ENCODE measurements around the gene CCL27. TPM values are rescaled to one million over a fixed set of nuclear protein-coding genes. Genes with fewer than 3 reads are reported as not detected.

The CCL27 gene
- total RNA-seq, 1 experiment from 2014 or later = 0.68 TPM

- Mint-ChIP-seq H3K4me3 (no peak overlapping the region), H3K9me3 (no peaks in the 10 kb centered on the region), H3K4me1 (peaks cover 9% of the 10 kb centered on the region), H3K27me3 (ENCODE audit: low read depth) (peaks cover 6% of the 10 kb centered on the region), H3K27ac (no peak overlapping the region), H3K36me3 (no peaks in the 10 kb centered on the region)
- ATAC-seq = no peak
- DNase-seq (ENCODE audit: low spot score) = no peak
- TF ChIP-seq GRHL2 (CRISPR knock-in tag; IDR thresholded peaks at IDR 0.05; ENCODE audit: insufficient replicate concordance, severe bottlenecking) (no peak), ZNF423 (CRISPR knock-in tag; IDR thresholded peaks at IDR 0.05) (no peak), GABPB1 (CRISPR knock-in tag; IDR thresholded peaks at IDR 0.05) (no peak), STAT6 (CRISPR knock-in tag; conservative IDR thresholded peaks at IDR 0.05; ENCODE audit: low read depth) (no peak), PRRX2 (CRISPR knock-in tag; IDR thresholded peaks at IDR 0.05) (no peak), ATF2 (CRISPR knock-in tag; IDR thresholded peaks at IDR 0.05; ENCODE audit: borderline replicate concordance, low read depth) (no peak), TEAD1 (CRISPR knock-in tag; IDR thresholded peaks at IDR 0.05) (no peak), FOXP1 (CRISPR knock-in tag; IDR thresholded peaks at IDR 0.05; ENCODE audit: borderline replicate concordance) (no peak), RORB (CRISPR knock-in tag; IDR thresholded peaks at IDR 0.05) (no peak), ZNF263 (CRISPR knock-in tag; IDR thresholded peaks at IDR 0.05; ENCODE audit: low read depth) (no peak), ATF3 (CRISPR knock-in tag; conservative IDR thresholded peaks at IDR 0.05) (no peak), CBFB (CRISPR knock-in tag; IDR thresholded peaks at IDR 0.05; ENCODE audit: low read depth) (no peak), E2F4 (CRISPR knock-in tag; IDR thresholded peaks at IDR 0.05; ENCODE audit: borderline replicate concordance, low read depth) (no peak), NR2C2 (CRISPR knock-in tag; IDR thresholded peaks at IDR 0.05) (no peak)
- TF ChIP-seq, protein P1, sequence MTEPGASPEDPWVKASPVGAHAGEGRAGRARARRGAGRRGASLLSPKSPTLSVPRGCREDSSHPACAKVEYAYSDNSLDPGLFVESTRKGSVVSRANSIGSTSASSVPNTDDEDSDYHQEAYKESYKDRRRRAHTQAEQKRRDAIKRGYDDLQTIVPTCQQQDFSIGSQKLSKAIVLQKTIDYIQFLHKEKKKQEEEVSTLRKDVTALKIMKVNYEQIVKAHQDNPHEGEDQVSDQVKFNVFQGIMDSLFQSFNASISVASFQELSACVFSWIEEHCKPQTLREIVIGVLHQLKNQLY (CRISPR knock-in tag; IDR thresholded peaks at IDR 0.05) = no peak
- ChIA-PET CTCF (no interaction called here), POLR2A (no interaction called here)
These were observed 4.0 kb downstream of the CCL27 start for GRCh38 chr9:34658461-34658860.

DNA sequence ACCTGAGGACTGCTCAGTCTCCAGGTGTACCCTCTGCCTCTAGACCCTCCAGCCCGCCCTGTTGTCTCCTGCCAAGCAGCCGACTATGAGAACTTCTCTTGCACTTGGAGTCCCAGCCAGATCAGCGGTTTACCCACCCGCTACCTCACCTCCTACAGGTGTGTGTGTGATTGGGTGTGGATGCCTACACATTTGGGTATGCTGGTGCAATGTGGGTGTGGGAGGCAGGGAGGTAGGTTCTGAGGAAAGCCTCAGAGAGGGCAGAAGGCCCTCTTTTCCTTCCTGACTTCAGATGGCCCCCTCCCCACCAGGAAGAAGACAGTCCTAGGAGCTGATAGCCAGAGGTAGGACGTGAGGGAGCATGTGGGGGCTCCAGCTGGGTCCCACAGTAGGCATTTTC lies 5.5 kb downstream of the CCL27 start:
- ATAC-seq (no peak), DNase-seq (ENCODE audit: low spot score) (no peak)
- H3K9me3 Mint-ChIP-seq = no peaks in the 10 kb centered on the region
- CTCF ChIA-PET = interaction anchor here (1.0 to 2.6 kb wide), 4 partner anchors 8 to 94 kb away, joined by 3 to 12 read pairs (median 9); partner anchors contain the start of gene GALT
- POLR2A ChIA-PET = no interaction called here
- H3K36me3 Mint-ChIP-seq = no peaks in the 10 kb centered on the region
- peaks cover 6% of the 10 kb centered on the region for H3K27me3 Mint-ChIP-seq (ENCODE audit: low read depth)
- H3K4me3 Mint-ChIP-seq = no peak overlapping the region
- no peak for TF ChIP-seq E2F4 (CRISPR knock-in tag; IDR thresholded peaks at IDR 0.05; ENCODE audit: borderline replicate concordance, low read depth)
- no peak for TF ChIP-seq NFATC4 (CRISPR knock-in tag; IDR thresholded peaks at IDR 0.05)
- no peak for TF ChIP-seq SMAD4 (CRISPR knock-in tag; IDR thresholded peaks at IDR 0.05)
- H3K4me1 Mint-ChIP-seq = peaks cover 23% of the 10 kb centered on the region
- H3K27ac Mint-ChIP-seq = no peak overlapping the region
